Ureter (tissue), 1 donor: ENCODE measurements around the gene JUP. TPM values are rescaled to one million over a fixed set of nuclear protein-coding genes. Genes with fewer than 3 reads are reported as not detected.

Experiments used
- DNase-seq: peaks from one replicate; pipeline ENCODE4 v3.0.0-alpha.2; 2020; ENCODE audit warnings: low spot score
- total RNA-seq: library from RNA; stranded (reverse); gene quantifications from one replicate; pipeline ENCODE4 v1.2.4, GENCODE V29; 2023
- donor health status: DM: yes; HTN: yes; CAD: no.

Gene JUP
- total RNA-seq, 1 donor from 2014 or later: 277 TPM

DNA sequence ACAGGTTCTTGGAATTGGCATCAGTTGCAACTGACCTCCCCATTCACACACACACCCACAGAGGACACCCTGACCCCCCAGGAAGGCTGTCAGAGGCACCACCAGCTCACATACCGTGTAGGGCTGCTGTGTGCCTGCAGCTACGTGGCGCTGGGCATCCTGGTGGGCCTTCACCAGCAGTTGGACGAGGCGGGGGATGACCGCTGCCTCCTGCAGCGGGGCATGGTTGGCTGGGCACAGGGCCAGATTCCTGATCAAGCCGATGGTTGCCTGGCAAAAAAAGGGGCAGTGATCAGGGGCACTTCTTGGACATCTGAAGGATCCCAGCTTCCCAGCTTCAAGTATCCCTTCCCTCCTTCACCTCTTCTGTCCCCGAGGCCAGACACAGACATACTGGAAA is 27.9 kb downstream of the JUP start:
- DNase-seq: no peak

DNA sequence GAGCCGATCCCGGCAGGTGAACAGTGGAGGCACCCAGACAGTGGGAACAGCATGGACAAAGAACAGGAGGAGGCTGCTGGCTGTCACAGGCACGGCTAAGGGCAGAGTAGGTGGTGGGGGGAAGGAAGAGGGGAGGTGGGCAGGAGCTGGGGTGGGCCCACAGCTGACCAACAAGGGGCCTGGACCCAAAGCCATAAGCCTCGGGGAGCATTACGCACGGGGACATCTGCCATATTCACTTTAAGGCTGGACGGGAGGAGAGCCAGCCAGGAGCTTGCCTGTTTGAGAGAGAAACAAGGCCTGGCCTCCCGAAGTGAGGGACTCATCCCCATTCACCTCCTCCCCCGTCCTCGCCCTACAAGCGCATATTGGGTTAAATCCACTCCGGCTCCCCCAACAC is 32.4 kb downstream of the JUP start:
- DNase-seq: no peak

DNA sequence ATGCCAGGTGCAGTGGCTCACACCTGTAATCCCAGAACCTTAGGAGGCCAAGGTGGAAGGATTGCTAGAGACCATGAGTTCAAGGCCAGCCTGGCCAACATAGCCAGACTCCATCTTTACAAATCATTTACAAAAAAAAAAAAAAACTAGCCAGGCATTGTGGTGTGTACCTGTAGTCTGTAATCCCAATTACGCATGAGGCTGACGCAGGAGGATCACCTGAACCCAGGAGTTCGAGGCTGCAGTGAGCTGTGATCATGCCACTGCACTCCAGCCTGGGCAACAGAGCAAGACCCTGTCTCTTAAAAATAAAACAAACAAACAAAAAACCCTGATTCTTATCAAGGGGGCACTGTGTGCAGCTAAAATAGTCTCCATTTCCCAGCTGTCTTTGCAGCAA is 35.2 kb downstream of the JUP start:
- no peak for DNase-seq

DNA sequence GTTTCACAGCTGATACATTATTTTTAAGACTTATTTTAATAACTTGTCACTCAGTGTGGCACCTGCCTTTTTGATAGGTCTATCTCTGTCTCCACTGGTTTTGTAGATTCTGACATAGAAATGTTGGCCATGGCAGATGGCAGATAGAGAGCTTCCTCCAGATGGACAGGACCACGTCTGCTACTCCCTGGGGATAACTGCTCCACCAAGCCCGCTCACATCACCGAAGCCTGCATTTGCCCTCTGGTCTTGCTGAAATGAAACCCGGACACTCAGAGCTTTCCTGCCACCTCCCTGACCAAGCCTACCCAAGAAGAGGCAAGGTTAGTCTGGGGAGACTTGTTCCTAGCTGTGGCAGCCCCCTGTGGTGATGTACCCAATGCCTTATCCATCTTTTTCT is 35.6 kb downstream of the JUP start:
- no peak for DNase-seq

DNA sequence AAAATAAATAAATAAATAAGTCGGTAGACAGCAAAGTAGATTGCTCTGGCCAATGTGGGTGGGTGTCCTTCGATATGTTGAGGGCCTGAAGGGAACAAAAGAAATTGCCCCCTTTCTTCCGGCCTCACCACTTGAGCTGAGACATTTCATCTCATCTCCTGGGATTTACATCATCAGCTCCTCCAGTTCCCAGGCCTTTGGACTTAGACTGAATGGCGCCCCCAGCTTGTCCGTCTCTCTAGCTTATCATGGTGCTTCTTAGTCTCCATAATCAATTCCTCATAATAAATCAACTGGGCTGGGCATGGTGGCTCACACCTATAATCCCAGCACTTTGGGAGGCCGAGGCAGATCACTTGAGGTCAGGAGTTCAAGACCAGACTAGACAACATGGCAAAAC is 38.2 kb downstream of the JUP start:
- no peak for DNase-seq

DNA sequence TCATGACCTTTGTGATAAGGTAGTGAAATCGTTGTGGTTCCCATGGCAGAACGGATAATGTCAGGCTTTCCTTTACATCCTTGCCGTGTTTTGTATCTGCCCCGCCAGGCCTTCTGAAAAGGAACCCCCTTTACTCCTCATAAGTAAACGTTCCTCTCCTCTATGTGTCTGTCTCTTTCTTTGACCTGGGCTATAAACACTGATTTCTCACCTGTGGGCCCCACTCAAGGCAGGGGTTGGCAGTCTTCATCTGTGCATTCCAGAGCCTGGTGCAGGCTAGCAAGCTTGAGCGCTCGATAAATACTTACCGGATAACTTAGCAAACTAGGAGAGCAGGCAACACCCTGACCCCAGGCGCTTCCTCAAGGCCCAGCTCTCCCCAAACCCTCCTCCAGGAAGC is 44.8 kb downstream of the JUP start:
- DNase-seq: no peak

GRCh38 chr17:41740506-41740905 is 46.0 kb downstream of the JUP start:
- DNase-seq: no peak

DNA sequence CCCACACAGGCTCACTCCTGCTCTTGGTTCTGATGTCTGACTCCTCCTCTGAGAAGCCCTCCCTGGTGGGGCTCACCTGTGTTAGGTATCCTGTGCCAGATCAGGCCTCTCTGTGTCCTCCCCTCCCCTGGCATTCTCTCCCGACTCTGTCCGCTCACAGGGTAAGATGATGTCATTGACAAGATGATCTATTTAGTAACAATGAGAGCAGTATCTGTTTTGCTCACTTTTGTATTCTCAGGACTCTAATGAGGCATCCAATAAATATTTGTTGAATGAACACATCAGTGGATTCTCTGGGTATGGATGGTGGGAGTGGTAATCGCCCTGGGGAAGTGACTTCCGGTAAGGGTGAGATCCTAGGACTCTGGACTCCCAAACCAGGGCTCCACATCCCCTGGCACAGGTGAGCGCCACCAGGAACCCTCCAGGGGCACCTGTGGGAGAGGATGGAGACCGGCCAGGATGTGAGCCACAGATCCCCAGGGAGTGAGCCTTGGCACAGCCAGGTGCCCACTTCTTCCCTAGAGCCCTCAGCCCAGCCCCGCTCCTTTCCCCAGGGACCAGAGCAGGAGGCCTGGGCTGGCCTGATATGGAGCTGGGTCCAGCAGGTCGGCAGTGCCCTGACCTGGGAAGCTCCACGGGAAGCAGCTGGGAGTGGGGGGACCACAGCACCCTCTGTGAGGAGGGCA is 46.7 kb downstream of the JUP start:
- no peak for DNase-seq

DNA sequence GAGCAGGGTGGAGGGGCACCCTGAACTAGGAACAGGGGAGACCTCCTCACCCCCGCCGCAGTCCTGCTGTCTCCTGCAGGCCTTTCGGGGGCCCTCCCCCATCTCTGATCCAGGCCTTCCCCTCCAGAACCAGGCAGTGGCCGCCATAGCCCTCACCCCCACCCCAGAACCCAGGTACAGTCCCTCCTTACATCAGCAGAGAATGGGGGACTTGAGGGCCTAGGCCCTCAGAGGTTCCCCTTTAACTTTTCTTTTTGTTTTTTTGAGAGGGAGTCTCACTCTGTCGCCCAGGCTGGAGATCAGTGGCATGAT is 47.8 kb downstream of the JUP start:
- DNase-seq: no peak

DNA sequence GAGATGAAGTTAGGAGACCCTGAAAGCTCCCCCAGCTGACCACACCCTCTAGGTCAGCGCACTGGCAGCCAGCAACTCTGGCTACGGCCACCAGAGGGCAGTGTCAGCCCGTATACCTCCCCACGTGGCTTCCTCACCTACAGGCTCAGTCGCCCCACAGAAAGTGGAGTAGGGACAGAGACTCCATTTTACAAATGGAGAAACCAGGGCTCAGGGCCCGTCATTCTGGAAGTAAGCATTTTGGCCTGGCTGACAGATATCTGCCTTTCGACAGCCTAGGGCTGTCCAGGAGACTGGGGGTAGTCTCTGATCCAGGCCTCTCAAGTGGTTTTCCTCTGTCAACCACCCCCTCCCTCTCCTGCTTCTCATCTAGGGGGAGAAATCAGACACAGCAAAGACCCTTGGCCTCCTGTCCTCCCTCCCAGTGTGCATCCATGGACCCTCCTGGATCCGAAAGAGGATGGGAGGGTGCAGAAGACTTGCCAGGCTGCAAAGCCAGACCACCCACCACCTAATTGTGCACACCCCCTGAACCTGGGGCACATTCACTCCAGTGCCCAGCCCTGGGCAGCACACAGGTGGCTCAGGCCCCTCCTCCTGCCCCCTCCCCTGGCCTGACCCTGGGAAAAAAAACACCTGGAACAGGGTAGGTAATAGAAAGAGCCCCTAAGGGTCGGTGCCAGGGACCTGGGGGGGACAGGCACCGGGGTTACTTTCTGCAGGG is 48.3 kb downstream of the JUP start:
- DNase-seq: peak; percentile 81

DNA sequence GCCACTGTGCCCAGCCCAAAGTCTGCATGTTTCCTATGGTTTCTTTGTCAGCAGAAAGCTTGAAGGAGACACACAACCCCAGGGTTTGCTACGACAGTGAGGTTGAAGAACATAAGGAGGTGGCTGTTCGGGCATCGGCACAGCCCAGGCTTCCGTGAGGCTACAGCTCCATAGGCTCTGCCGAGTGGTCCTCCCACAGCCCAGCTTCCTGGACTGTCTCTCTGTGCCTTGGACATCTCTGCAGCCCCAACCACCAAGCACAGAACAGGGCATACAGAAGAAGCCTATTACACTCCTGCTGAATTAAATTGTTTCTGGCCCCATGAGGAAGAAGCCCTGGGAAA is 48.9 kb downstream of the JUP start:
- DNase-seq: no peak

DNA sequence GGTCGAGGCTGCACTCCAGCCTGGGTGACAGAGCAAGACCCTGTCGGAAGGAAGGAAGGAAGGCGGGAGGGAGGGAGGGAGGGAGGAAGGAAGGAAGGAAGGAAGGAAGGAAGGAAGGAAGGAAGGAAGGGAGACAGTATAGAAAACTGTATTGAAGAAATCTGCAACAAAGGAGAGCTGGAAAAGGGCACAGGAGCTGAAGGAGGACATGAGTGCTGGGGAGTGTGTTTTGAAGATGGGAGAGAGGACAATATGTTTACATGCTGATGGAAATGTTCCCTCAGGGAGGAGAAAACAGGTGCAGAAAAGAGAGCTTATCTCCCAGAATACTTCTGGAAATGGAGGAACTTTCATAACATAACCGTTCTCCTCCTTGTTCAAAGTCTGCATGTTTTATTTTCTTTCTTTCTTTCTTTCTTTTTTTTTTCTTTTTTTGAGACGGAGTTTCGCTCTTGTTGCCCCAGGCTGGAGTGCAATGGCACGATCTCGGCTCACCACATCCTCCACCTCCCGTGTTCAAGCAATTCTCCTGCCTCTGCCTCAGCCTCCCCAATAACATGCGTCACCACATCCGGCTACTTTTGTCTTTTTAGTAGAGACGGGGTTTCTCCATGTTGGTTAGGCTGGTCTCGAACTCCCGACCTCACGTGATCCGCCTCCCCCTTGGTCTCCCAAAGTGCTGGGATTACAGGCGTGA is 49.4 kb downstream of the JUP start:
- DNase-seq: no peak

DNA sequence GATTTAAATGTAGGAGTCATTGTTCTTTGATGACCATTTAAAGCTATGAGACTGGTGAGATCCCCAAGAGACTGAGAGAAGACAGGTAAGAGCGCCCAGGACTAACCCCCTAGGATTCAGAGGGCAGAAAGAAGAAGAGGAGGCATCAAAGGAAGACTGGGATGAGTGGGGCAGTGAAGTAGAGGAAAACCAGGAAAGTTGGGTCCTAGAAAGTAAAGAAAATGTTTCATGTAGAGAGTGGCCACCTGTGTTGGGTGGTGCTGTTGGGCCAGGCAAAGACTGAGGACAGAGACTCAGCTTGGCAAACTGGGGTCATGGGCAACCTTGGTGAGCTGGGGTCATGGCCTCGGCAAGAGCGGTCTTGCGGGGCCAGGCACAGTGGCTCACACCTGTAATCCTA is 50.8 kb downstream of the JUP start:
- no peak for DNase-seq

- DNase-seq: no peak
Measured at GRCh38 chr17:41734949-41735313, 51.6 kb downstream of the JUP start.

GRCh38 chr17:41734139-41734948 is 52.2 kb downstream of the JUP start, which contains the start of gene HAP1:
Gene HAP1 (minus strand): TSS chr17:41734643. CDS start chr17:41734634, 9 bp downstream.
- DNase-seq: no peak

DNA sequence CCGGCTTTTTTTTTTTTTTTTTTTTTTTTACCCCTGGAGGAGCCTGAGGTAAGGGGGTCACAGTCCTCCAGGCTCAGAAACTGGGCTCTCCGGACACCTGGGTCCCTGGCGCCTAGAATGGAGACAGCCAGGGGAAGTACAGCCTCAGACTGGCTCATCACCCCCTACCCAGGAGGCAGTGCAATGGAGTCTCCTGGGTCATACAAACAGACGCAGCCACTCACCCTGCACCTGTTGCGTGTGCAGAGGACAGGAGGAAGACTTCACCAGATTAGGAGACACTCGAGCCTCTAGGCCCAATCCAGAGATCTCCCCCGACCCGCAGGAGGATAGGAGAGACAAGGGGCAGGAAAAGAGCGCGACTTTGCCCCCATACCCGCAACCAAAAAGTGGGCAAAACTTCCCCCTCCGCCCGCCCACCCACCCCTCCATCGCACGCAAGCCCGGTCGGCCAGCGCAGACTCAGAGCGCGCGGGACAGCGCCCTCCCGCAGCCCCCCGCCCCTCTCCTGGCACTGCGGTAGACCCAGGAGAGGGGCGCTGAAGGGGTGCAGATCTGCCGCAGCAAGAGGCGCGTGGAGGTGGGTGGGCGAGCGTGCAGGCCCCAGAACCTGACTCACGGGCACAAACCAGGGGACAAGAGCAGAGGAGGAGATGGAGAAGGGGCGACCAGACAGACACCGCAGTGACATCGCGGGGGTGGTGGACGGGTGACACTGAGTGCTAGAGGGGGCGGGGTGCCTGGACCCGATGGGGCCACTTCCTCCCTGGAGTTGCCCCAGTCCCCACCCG is 53.0 kb downstream of the JUP start:
- no peak for DNase-seq

GRCh38 chr17:41731836-41732235 is 54.7 kb downstream of the JUP start:
- DNase-seq: no peak

- no peak for DNase-seq
Measured at GRCh38 chr17:41730479-41730878, 56.0 kb downstream of the JUP start.

DNA sequence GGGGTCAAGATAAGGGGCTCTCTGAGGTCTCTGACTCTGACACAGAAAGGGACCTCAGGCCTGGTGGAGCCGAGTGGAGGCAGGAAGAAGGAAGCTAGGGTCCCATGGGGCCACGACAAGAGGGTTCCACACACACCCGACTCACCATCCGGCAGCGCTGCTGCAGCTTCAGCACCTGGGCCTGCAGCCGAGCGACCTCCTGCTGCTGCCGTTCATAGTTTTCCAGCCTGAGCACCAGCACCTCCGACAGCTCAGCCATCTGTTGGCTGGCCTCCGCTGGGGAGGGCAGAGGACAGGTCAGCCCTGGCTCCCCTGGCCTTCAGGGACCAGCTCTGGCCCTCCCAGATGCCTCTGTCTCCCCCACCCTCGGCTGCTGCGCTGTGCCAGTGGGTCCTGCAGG is 58.5 kb downstream of the JUP start:
- no peak for DNase-seq

GRCh38 chr17:41725134-41725533 is 61.4 kb downstream of the JUP start:
- DNase-seq: no peak

GRCh38 chr17:41724476-41725050 is 61.9 kb downstream of the JUP start:
- no peak for DNase-seq
